ENCODE data around the gene AKAP9.
"Not testable (repeated sequence)": the region's sequence is repeated elsewhere in the genome, so short reads cannot be mapped to it uniquely, and the experiment has no call there.

AKAP9 gene

GRCh38 chr7:91995391-91996105, 54.9 kb downstream of the AKAP9 start:
- H3K27ac ChIP-seq = no peak overlapping the region
- no peak overlapping the region for H3K4me3 ChIP-seq

GRCh38 chr7:91999631-92000565, 59.2 kb downstream of the AKAP9 start:
- Histone ChIP-seq H3K4me3 (no peak overlapping the region), H3K27ac (no peak overlapping the region)

- H3K27ac ChIP-seq = no peak overlapping the region
- no peak overlapping the region for H3K4me3 ChIP-seq
Observed at GRCh38 chr7:92002720-92003119, 62.1 kb downstream of the AKAP9 start.

- H3K4me3 ChIP-seq = no peak overlapping the region
- H3K27ac ChIP-seq = no peak overlapping the region
Observed at GRCh38 chr7:92006046-92006445, 65.4 kb downstream of the AKAP9 start.

- Histone ChIP-seq H3K27ac (no peak overlapping the region), H3K4me3 (no peak overlapping the region)
Observed at GRCh38 chr7:92010215-92010614, 69.6 kb downstream of the AKAP9 start.

GRCh38 chr7:92013611-92014010, 72.9 kb downstream of the AKAP9 start:
- Histone ChIP-seq H3K27ac (no peak overlapping the region), H3K4me3 (no peak overlapping the region)

- Histone ChIP-seq H3K27ac (no peak overlapping the region), H3K4me3 (no peak overlapping the region)
Observed at GRCh38 chr7:92020636-92021035, 80.0 kb downstream of the AKAP9 start.

- H3K4me3 ChIP-seq = no peak overlapping the region
- no peak overlapping the region for H3K27ac ChIP-seq
Observed at GRCh38 chr7:92025260-92025659, 84.6 kb downstream of the AKAP9 start.

GRCh38 chr7:92026635-92027034, 86.0 kb downstream of the AKAP9 start:
- not testable (repeated sequence) for H3K27ac ChIP-seq, H3K4me3 ChIP-seq

- H3K27ac ChIP-seq, H3K4me3 ChIP-seq: not testable (repeated sequence)
Observed at GRCh38 chr7:92027128-92027527, 86.5 kb downstream of the AKAP9 start.

GRCh38 chr7:92028226-92028625, 87.6 kb downstream of the AKAP9 start:
- H3K4me3 ChIP-seq = no peak overlapping the region
- H3K27ac ChIP-seq = no peak overlapping the region

GRCh38 chr7:92028686-92029085, 88.0 kb downstream of the AKAP9 start:
- H3K4me3 ChIP-seq = no peak overlapping the region

GRCh38 chr7:92034116-92034515, 93.5 kb downstream of the AKAP9 start:
- no peak overlapping the region for H3K4me3 ChIP-seq
- no peak overlapping the region for H3K27ac ChIP-seq

More at GRCh38 chr7:92028686-92029085, 88.0 kb downstream of the AKAP9 start:
- no peak overlapping the region for H3K27ac ChIP-seq

- no peak overlapping the region for H3K4me3 ChIP-seq
Observed at GRCh38 chr7:92035576-92035975, 94.9 kb downstream of the AKAP9 start.

GRCh38 chr7:92039900-92040299, 99.2 kb downstream of the AKAP9 start:
- Histone ChIP-seq H3K27ac (no peak overlapping the region), H3K4me3 (no peak overlapping the region)

More at GRCh38 chr7:92035576-92035975, 94.9 kb downstream of the AKAP9 start:
- H3K27ac ChIP-seq = no peak overlapping the region

- H3K4me3 ChIP-seq = no peak overlapping the region
- no peak overlapping the region for H3K27ac ChIP-seq
Observed at GRCh38 chr7:92042056-92042737, 101.5 kb downstream of the AKAP9 start.

GRCh38 chr7:92043098-92043497, 102.4 kb downstream of the AKAP9 start:
- H3K27ac ChIP-seq = no peak overlapping the region
- no peak overlapping the region for H3K4me3 ChIP-seq

- H3K4me3 ChIP-seq = no peak overlapping the region
Observed at GRCh38 chr7:92043637-92044036, 103.0 kb downstream of the AKAP9 start.

GRCh38 chr7:92044148-92044547, 103.5 kb downstream of the AKAP9 start:
- Histone ChIP-seq H3K27ac (no peak overlapping the region), H3K4me3 (no peak overlapping the region)

More at GRCh38 chr7:92043637-92044036, 103.0 kb downstream of the AKAP9 start:
- no peak overlapping the region for H3K27ac ChIP-seq

GRCh38 chr7:92044940-92045339, 104.3 kb downstream of the AKAP9 start:
- H3K27ac ChIP-seq = no peak overlapping the region
- H3K4me3 ChIP-seq = no peak overlapping the region

Data from skin epidermis (tissue), 12 donors.